CD14-positive monocyte (primary cell): ENCODE measurements around the gene OVCA2. TPM values are rescaled to one million over a fixed set of nuclear protein-coding genes. Genes with fewer than 3 reads are reported as not detected.
A peak's percentile ranks its signal among the peaks of the same experiment; 100 is the strongest.

Source experiments
- DNase-seq, 3 donors: peaks; one replicate each; pipeline ENCODE4 v3.0.0-alpha.2; 2011 to 2022
- H2AFZ ChIP-seq: 2 replicates; pipeline ENCODE4 v1.6.0; 2012; ENCODE audit warnings: mild to moderate bottlenecking, low read depth, low read length, inconsistent platforms; ENCODE audit not compliant: insufficient read depth, poor library complexity, severe bottlenecking
- H3K27ac ChIP-seq, 2 donors: 1 replicate in 1 of 2; 2 replicates in 1 of 2; pipeline ENCODE4 v1.5.1; 2012 to 2013; ENCODE audit warnings: low read length in 2 of 2, control low read depth in 1 of 2, inconsistent platforms in 1 of 2, low read depth in 1 of 2, mild to moderate bottlenecking in 1 of 2
- H3K27me3 ChIP-seq, 2 donors: one replicate each; pipeline versions ENCODE4 v1.6.0 to v1.6.1; 2011 to 2013; ENCODE audit warnings: low read length in 2 of 2; ENCODE audit not compliant: control insufficient read depth in 2 of 2, insufficient read depth in 2 of 2
- H3K36me3 ChIP-seq, 2 donors: replicated peaks in 1 of 2; 1 replicate in 1 of 2; 2 replicates in 1 of 2; pipeline versions ENCODE4 v1.5.1 to v1.6.1; 2012 to 2013; ENCODE audit warnings: low read length in 2 of 2, control low read depth in 1 of 2, inconsistent platforms in 1 of 2, mild to moderate bottlenecking in 1 of 2; ENCODE audit not compliant: insufficient read depth in 2 of 2, control insufficient read depth in 1 of 2
- H3K4me1 ChIP-seq, 2 donors: 1 replicate in 1 of 2; 2 replicates in 1 of 2; pipeline versions ENCODE4 v1.5.1 to v1.6.1; 2012 to 2013; ENCODE audit warnings: low read length in 2 of 2, control low read depth in 1 of 2, inconsistent platforms in 1 of 2, mild to moderate bottlenecking in 1 of 2, moderate library complexity in 1 of 2; ENCODE audit not compliant: insufficient read depth in 2 of 2, control insufficient read depth in 1 of 2
- H3K4me2 ChIP-seq: replicated peaks from 2 replicates; pipeline ENCODE3; 2012; ENCODE audit warnings: low read length, moderate library complexity, mild to moderate bottlenecking; ENCODE audit not compliant: poor library complexity, severe bottlenecking; ENCODE audit errors: extremely low read depth
- H3K4me3 ChIP-seq, 3 experiments: fragments of 200-600 bp in 1 of 3; sonication (generic) in 1 of 3; replicated peaks in 1 of 3; 1 replicate in 2 of 3; 2 replicates in 1 of 3; pipeline ENCODE4 v1.5.1; 2011 to 2013; ENCODE audit warnings: low read length in 3 of 3, mild to moderate bottlenecking in 3 of 3, control low read depth in 2 of 3, low read depth in 2 of 3, inconsistent platforms in 1 of 3, moderate library complexity in 1 of 3
- H3K79me2 ChIP-seq: 2 replicates; pipeline ENCODE4 v1.6.0; 2012; ENCODE audit warnings: mild to moderate bottlenecking, control low read depth, inconsistent platforms, low read length, moderate library complexity; ENCODE audit not compliant: insufficient read depth
- H3K9ac ChIP-seq: 2 replicates; pipeline ENCODE4 v1.6.0; 2017; ENCODE audit warnings: low read length, mild to moderate bottlenecking; ENCODE audit not compliant: insufficient read depth, poor library complexity, severe bottlenecking
- H3K9me3 ChIP-seq, 2 donors: replicated peaks in 1 of 2; 1 replicate in 1 of 2; 2 replicates in 1 of 2; pipeline versions ENCODE4 v1.5.1 to v1.6.1; 2012 to 2013; ENCODE audit warnings: low read length in 2 of 2, control low read depth in 1 of 2; ENCODE audit not compliant: control insufficient read depth in 1 of 2, insufficient read depth in 1 of 2
- H4K20me1 ChIP-seq: 2 replicates; pipeline ENCODE4 v1.6.0; 2012; ENCODE audit warnings: mild to moderate bottlenecking, low read length, control low read depth, moderate library complexity; ENCODE audit not compliant: insufficient read depth
- H3K27ac Mint-ChIP-seq, 7 donors: one replicate each; pipeline ENCODE4 v1.8.0; 2020; ENCODE audit warnings: mild to moderate bottlenecking in 7 of 7, mixed read lengths in 7 of 7, moderate library complexity in 6 of 7, inconsistent platforms in 2 of 7
- H3K27me3 Mint-ChIP-seq, 3 donors: one replicate each; pipeline ENCODE4 v1.8.0; 2021 to 2022; ENCODE audit warnings: low read depth in 3 of 3, mild to moderate bottlenecking in 3 of 3, mixed read lengths in 3 of 3, moderate library complexity in 3 of 3, inconsistent platforms in 1 of 3
- H3K36me3 Mint-ChIP-seq, 2 donors: one replicate each; pipeline ENCODE4 v1.8.0; 2020; ENCODE audit warnings: mixed read lengths in 2 of 2, inconsistent platforms in 1 of 2, mild to moderate bottlenecking in 1 of 2
- H3K4me1 Mint-ChIP-seq: one replicate; pipeline ENCODE4 v1.8.0; 2020; ENCODE audit warnings: mild to moderate bottlenecking, mixed read lengths
- H3K4me3 Mint-ChIP-seq, 2 donors: one replicate each; pipeline ENCODE4 v1.8.0; 2020; ENCODE audit warnings: mild to moderate bottlenecking in 2 of 2, mixed read lengths in 2 of 2, moderate library complexity in 1 of 2
- H3K9me3 Mint-ChIP-seq, 7 donors: one replicate each; pipeline ENCODE4 v1.8.0; 2020 to 2022; ENCODE audit warnings: mixed read lengths in 7 of 7, mild to moderate bottlenecking in 6 of 7, moderate library complexity in 6 of 7, inconsistent platforms in 2 of 7
- CTCF ChIP-seq: fragments of 200-600 bp; IDR thresholded peaks from one replicate; pipeline ENCODE4 v1.8.0; 2022; ENCODE audit warnings: antibody characterized with exemption, mild to moderate bottlenecking
- WGBS: methylation state at CpG from one replicate; pipeline ENCODE4 v1.1.5; 2013; ENCODE audit warnings: missing lambda C conversion rate; ENCODE audit not compliant: insufficient coverage; 5-methylcytosine and 5-hydroxymethylcytosine counted together
- intact Hi-C, 2 donors: fragments of 100-400 bp; cut with micrococcal nuclease; formaldehyde crosslinking; loops; one replicate each; pipeline versions ENCODE4 v1.15.0 to v1.15.1; 2023
- polyA plus RNA-seq, 3 donors: library from polyadenylated mRNA; depleted of rRNA in 1 of 3; unstranded in 2 of 3; stranded (reverse) in 1 of 3; fragments of 300-500 nt in 2 of 3; fragments of >200 nt in 1 of 3; fragmentation: Illumina TruSeq in 2 of 3; gene quantifications; 1 replicate in 2 of 3; 2 replicates in 1 of 3; pipeline ENCODE4 v1.2.3, GENCODE V29; 2012 to 2021

The OVCA2 gene
- polyA plus RNA-seq, 3 donors = 30.5 to 94.9 (median 69.1) TPM

GRCh38 chr17:2054512-2055291, 12.9 kb downstream of the OVCA2 start, which contains the start of gene HIC1:
HIC1 (plus strand) TSS chr17:2055103; CDS start chr17:2056691, 1,588 bp downstream.
- Mint-ChIP-seq H3K27me3 (peaks cover 35 to 75% (median 49%) of the 10 kb centered on the region in 3 donors), H3K4me1 (peaks cover 33% of the 10 kb centered on the region), H3K9me3 (peaks cover 0 to 19% (median 7%) of the 10 kb centered on the region in 7 donors), H3K27ac (peak within 1 kb of the TSS in 2 of 7 donors; percentile 2 to 75), H3K36me3 (no peaks in the 10 kb centered on the region), H3K4me3 (peak within 1 kb of the TSS; percentile 67 to 82)
- peaks cover 41 to 83% of the 10 kb centered on the region in 2 donors for H3K4me1 ChIP-seq
- peak within 1 kb of the TSS; percentile 85 for H3K4me2 ChIP-seq
- no peak within 1 kb of the TSS for H3K27ac ChIP-seq
- no peak within 1 kb of the TSS for H2AFZ ChIP-seq
- WGBS = under 1% methylated on average over 62 of the region's 72 CpGs
- peak within 1 kb of the TSS; percentile 65 for H3K9ac ChIP-seq
- peaks cover 0 to 3% of the 10 kb centered on the region in 2 donors for H3K9me3 ChIP-seq
- intact Hi-C loops = loop anchor here (1.0 to 10.0 kb wide), 6 partner anchors 68 to 298 kb away; no protein-coding TSS in a partner anchor
- no peaks in the 10 kb centered on the region for H3K36me3 ChIP-seq
- peaks cover 36 to 52% of the 10 kb centered on the region in 2 donors for H3K27me3 ChIP-seq
- peaks cover 14% of the 10 kb centered on the region for H4K20me1 ChIP-seq
- DNase-seq = peak; percentile 65 to 76 (median 74)
- H3K4me3 ChIP-seq = peak within 1 kb of the TSS; percentile 7 to 78 (median 61)
- TF ChIP-seq CTCF = peak; percentile 97
- no peaks in the 10 kb centered on the region for H3K79me2 ChIP-seq

- Histone ChIP-seq H3K36me3 (no peaks in the 10 kb centered on the region), H3K4me3 (peak overlapping the region; percentile 24 to 78 (median 61)), H3K27ac (no peak overlapping the region), H3K9ac (peak overlapping the region; percentile 65), H3K79me2 (no peaks in the 10 kb centered on the region), H2AFZ (no peak overlapping the region), H3K4me2 (peak overlapping the region; percentile 85), H3K27me3 (peaks cover 36 to 56% of the 10 kb centered on the region in 2 donors), H3K9me3 (peaks cover 0 to 3% of the 10 kb centered on the region in 2 donors), H4K20me1 (peaks cover 14% of the 10 kb centered on the region), H3K4me1 (peaks cover 46 to 86% of the 10 kb centered on the region in 2 donors)
- Mint-ChIP-seq H3K36me3 (peaks cover 4 to 6% of the 10 kb centered on the region in 2 donors), H3K9me3 (peaks cover 0 to 19% (median 7%) of the 10 kb centered on the region in 7 donors), H3K27ac (no peak overlapping the region), H3K4me3 (peak overlapping the region; percentile 77 to 85), H3K27me3 (peaks cover 40 to 81% (median 49%) of the 10 kb centered on the region in 3 donors), H3K4me1 (peaks cover 41% of the 10 kb centered on the region)
- TF ChIP-seq CTCF = no peak
- WGBS = under 1% methylated on average over 108 of the region's 113 CpGs
- DNase-seq = no peak
- intact Hi-C loops = loop anchor here (1.0 to 10.0 kb wide), 4 partner anchors 67 to 189 kb away; no protein-coding TSS in a partner anchor
Observed at GRCh38 chr17:2055292-2056205, 13.7 kb downstream of the OVCA2 start.
